Cardiac muscle cell (in vitro differentiated cells and primary cell): ENCODE measurements around the gene KCNT1. TPM values are rescaled to one million over a fixed set of nuclear protein-coding genes. Genes with fewer than 3 reads are reported as not detected.

Source experiments
- DNase-seq, 2 donors: peaks; one replicate each; pipeline versions ENCODE4 v3.0.0 to v3.0.0-alpha.2; 2010 to 2017; ENCODE audit warnings: low read depth in 1 of 2, low spot score in 1 of 2
- H3K27ac ChIP-seq: fragments of 200-600 bp; sonication (generic); 2 replicates; pipeline ENCODE4 v1.5.1; 2016
- H3K27me3 ChIP-seq: fragments of 200-600 bp; sonication (generic); 2 replicates; pipeline ENCODE4 v1.6.0; 2016; ENCODE audit warnings: control low read depth
- H3K36me3 ChIP-seq: fragments of 200-600 bp; sonication (generic); 2 replicates; pipeline ENCODE4 v1.5.1; 2016; ENCODE audit warnings: control low read depth
- H3K4me1 ChIP-seq: fragments of 200-600 bp; sonication (generic); 2 replicates; pipeline ENCODE4 v1.8.1; 2017; ENCODE audit warnings: low read depth, mild to moderate bottlenecking, mixed run types
- H3K4me3 ChIP-seq: fragments of 200-600 bp; sonication (generic); 2 replicates; pipeline ENCODE4 v1.5.1; 2016; ENCODE audit warnings: mild to moderate bottlenecking
- H3K9me3 ChIP-seq: fragments of 200-600 bp; sonication (generic); 2 replicates; pipeline ENCODE4 v1.5.1; 2017; ENCODE audit warnings: low read depth, mild to moderate bottlenecking, control low read depth
- polyA plus RNA-seq: library from polyadenylated mRNA; unstranded; fragments of >200 nt; fragmentation: Nextera tagmentation; extraction: Ambion mirVana; gene quantifications from 2 replicates; pipeline ENCODE4 v1.2.1, GENCODE V29; 2016
- total RNA-seq: library from RNA; depleted of rRNA; stranded (reverse); fragments of >200 nt; gene quantifications from 2 replicates; pipeline ENCODE4 v1.2.3, GENCODE V29; 2016
- TF ChIP-seq, protein P1 (sequence below): IDR thresholded peaks from 2 replicates; pipeline ENCODE4 v1.5.1; 2012; ENCODE audit warnings: low read depth, mild to moderate bottlenecking, low read length

KCNT1 gene
- total and polyA plus RNA-seq, 2 experiments from 2014 or later = 0.12 to 0.20 TPM

DNA sequence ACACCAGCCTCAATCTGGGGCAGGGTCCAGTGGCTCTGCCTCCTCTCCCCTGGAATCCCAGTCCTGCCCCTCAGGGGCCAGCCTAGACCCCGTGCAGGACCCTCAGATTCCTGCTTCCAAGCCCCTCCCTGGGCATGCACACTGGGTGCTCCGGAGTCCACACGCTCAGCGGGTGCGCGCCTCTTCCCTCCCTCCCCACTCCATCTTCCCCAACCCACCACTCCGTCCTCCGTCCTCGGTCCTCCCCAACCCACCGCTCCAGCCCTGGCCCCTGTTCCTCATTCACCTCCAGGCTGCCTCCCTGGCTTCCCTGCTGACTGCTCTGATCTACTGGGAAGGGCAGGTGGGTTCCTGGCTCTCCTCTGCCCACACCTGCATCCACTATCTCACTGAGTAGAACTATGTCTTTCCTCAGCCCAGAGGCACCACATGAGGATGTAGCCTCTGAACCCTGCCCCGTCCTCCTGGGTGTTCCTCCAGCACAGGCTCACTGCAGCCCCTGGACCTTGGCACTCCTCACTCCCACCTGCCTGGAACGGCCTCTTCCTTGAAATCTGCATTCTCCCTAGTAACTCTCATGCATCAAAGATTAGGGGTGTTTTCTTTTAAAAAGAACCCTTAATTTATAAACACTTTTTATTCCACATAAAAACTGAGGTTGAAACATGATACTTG is 112.6 kb downstream of the KCNT1 start:
- Histone ChIP-seq H3K9me3 (no peaks in the 10 kb centered on the region), H3K4me1 (no peaks in the 10 kb centered on the region), H3K36me3 (peaks cover 75% of the 10 kb centered on the region), H3K27ac (no peak overlapping the region), H3K27me3 (no peaks in the 10 kb centered on the region), H3K4me3 (no peak overlapping the region)
- TF ChIP-seq, protein P1, sequence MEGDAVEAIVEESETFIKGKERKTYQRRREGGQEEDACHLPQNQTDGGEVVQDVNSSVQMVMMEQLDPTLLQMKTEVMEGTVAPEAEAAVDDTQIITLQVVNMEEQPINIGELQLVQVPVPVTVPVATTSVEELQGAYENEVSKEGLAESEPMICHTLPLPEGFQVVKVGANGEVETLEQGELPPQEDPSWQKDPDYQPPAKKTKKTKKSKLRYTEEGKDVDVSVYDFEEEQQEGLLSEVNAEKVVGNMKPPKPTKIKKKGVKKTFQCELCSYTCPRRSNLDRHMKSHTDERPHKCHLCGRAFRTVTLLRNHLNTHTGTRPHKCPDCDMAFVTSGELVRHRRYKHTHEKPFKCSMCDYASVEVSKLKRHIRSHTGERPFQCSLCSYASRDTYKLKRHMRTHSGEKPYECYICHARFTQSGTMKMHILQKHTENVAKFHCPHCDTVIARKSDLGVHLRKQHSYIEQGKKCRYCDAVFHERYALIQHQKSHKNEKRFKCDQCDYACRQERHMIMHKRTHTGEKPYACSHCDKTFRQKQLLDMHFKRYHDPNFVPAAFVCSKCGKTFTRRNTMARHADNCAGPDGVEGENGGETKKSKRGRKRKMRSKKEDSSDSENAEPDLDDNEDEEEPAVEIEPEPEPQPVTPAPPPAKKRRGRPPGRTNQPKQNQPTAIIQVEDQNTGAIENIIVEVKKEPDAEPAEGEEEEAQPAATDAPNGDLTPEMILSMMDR = no peak
- no peak for DNase-seq

DNA sequence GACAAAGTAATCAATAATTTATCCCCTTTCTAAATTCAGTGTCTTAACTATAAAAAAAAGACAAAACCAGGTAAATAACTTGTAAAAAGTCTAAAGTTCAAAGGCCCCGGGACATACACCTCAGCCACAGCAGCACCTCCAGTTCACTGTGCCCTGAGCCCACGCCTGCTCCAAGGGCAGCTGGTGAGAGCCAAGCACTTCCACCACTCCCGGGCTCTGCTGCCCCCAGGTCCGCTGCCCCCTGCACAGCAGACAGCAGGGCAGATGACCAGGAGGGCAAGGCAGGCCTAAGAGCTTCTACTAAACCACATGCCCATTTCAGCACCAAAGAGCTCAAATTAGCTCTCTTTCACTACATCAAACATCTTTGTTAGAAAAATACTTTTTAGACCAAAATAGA is 113.4 kb downstream of the KCNT1 start:
- H3K27me3 ChIP-seq = no peaks in the 10 kb centered on the region
- no peak for DNase-seq
- peaks cover 74% of the 10 kb centered on the region for H3K36me3 ChIP-seq
- TF ChIP-seq, protein P1 = no peak
- H3K4me1 ChIP-seq = no peaks in the 10 kb centered on the region
- H3K9me3 ChIP-seq = no peaks in the 10 kb centered on the region
- H3K27ac ChIP-seq = no peak overlapping the region
- H3K4me3 ChIP-seq = no peak overlapping the region

DNA sequence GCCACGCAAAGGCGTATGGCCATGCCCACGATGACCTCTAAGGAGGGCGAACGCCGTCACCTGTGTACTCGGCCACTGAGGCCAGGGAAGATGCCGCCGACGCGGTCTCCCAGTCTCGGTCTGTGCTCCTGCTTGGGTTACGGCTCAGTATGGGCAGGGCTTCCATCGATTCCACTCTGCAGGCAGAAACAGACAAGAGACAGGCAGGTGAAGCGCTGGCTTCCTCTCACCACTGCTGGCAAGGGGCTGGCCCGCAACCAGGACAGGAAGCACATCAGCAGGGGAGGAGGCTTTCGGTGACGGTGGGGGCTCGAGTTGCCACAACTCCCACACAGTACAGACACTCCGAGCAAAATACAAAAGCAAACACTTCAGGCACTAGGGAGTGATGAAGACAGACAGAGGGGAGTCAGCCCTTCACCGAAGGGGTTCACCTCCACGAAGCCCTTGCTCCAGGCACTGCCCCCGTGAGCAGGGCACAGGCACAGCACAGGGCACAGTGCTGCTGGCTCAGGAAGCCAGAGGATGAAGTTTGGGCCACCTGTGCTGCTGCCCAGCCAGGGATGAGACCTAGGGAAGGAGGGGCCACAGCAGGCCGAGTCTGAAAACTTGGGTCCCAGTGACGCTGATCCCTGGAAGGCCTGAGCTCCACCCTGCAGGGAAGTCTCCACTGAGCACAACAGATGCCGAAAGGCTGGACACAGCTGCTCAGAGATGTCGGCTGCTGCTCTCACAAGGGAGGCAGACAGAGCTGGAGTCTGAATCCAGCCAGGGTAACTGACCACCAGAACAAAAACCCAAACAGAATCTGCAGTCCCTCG is 114.1 kb downstream of the KCNT1 start:
- TF ChIP-seq, protein P1 = no peak
- Histone ChIP-seq H3K9me3 (no peaks in the 10 kb centered on the region), H3K36me3 (peaks cover 78% of the 10 kb centered on the region), H3K4me3 (no peak overlapping the region), H3K4me1 (no peaks in the 10 kb centered on the region), H3K27me3 (no peaks in the 10 kb centered on the region), H3K27ac (no peak overlapping the region)
- no peak for DNase-seq

DNA sequence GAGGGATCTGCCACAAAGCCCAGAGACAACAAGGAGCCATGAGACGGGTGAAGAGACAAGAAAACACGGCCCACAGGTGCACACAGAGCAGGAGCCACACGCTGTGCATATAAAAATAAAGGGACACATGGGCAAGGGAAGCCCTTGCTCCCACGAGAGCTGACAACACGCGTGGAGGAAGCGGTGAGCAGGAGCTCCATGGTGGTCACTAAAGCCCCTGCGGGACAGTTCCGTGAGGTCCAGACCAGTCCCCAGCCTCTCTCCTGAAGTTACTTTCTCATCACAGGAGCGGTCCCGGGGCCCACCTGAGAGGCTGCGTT is 114.6 kb downstream of the KCNT1 start:
- Histone ChIP-seq H3K27me3 (no peaks in the 10 kb centered on the region), H3K27ac (no peak overlapping the region), H3K4me3 (no peak overlapping the region), H3K9me3 (no peaks in the 10 kb centered on the region), H3K36me3 (peaks cover 79% of the 10 kb centered on the region), H3K4me1 (no peaks in the 10 kb centered on the region)
- TF ChIP-seq, protein P1 = no peak
- DNase-seq = no peak

DNA sequence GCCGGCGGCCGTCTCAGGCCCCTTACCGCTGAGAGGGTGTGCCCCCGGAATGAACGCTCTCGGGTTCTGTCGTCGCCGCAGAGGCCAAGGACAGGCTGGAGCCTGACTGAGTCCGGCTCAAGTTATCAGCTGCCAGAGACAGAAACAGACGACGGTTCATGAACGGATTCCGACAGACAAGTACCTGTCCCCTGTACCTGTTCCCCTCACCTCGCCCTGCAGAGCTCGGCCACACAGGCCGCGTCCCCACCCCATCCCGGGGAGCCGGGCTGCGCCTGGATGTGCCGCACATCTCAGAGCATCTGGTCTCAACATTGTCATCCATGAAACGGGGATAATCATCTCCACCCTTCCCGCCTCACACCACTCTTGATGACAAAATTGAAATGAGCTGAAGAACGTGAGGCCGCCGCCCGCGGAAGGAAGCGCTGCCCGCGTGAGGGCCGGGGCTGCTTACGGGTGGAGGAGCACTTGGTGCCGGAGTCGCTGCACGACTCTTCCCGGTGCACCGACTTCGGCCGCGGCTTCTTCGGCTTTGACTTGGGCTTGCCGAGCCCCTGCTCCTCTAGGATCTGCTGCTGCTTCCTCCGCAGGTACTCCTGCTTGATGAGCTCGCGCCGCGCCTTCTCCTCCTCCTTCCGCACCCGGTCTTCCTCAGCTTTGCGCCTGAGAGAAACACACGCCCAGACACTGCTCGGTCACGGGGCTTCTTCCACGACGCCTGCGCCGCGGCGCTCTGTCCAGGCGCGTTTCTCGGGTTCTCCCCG is 116.1 kb downstream of the KCNT1 start:
- H3K27ac ChIP-seq = no peak overlapping the region
- H3K27me3 ChIP-seq = no peaks in the 10 kb centered on the region
- DNase-seq = no peak
- TF ChIP-seq, protein P1 = no peak
- no peak overlapping the region for H3K4me3 ChIP-seq
- peaks cover 76% of the 10 kb centered on the region for H3K36me3 ChIP-seq
- H3K9me3 ChIP-seq = no peaks in the 10 kb centered on the region
- H3K4me1 ChIP-seq = no peaks in the 10 kb centered on the region
